H9 (cell line): Measurements from ENCODE around the gene TFDP1. TPM values are rescaled to one million over a fixed set of nuclear protein-coding genes. Genes with fewer than 3 reads are reported as not detected.

Experiments
- DNase-seq: peaks from one replicate; pipeline ENCODE4 v3.0.0-alpha.2; 2017
- H2AFZ ChIP-seq: one replicate; pipeline ENCODE4 v1.6.1; 2013; ENCODE audit warnings: mild to moderate bottlenecking, low read length, control low read depth, moderate library complexity
- H2AK5ac ChIP-seq: 2 replicates; pipeline ENCODE4 v1.6.1; 2013; ENCODE audit warnings: low read length, control low read depth, mixed read lengths; ENCODE audit not compliant: insufficient read length
- H2BK120ac ChIP-seq: one replicate; pipeline ENCODE4 v1.6.1; 2013; ENCODE audit warnings: low read depth, mild to moderate bottlenecking, low read length, control low read depth, inconsistent platforms; ENCODE audit not compliant: poor library complexity, severe bottlenecking
- H2BK12ac ChIP-seq: 2 replicates; pipeline ENCODE4 v1.6.1; 2013; ENCODE audit warnings: low read length, control low read depth, mixed read lengths, low read depth; ENCODE audit not compliant: insufficient read length
- H2BK15ac ChIP-seq: 2 replicates; pipeline ENCODE4 v1.6.1; 2013; ENCODE audit warnings: low read depth, low read length, control low read depth
- H2BK20ac ChIP-seq: one replicate; pipeline ENCODE4 v1.6.1; 2013; ENCODE audit warnings: low read depth, mild to moderate bottlenecking, low read length, control low read depth, inconsistent platforms; ENCODE audit not compliant: poor library complexity, severe bottlenecking
- H2BK5ac ChIP-seq: 2 replicates; pipeline ENCODE4 v1.6.1; 2013; ENCODE audit warnings: low read length, control low read depth, mixed read lengths; ENCODE audit not compliant: insufficient read length
- H3K14ac ChIP-seq: 2 replicates; pipeline ENCODE4 v1.6.1; 2013; ENCODE audit warnings: low read length, control low read depth; ENCODE audit not compliant: insufficient read depth
- H3K18ac ChIP-seq: 2 replicates; pipeline ENCODE4 v1.6.1; 2013; ENCODE audit warnings: low read depth, mild to moderate bottlenecking, mixed read lengths, low read length, control low read depth; ENCODE audit not compliant: insufficient read length
- H3K23ac ChIP-seq: 2 replicates; pipeline ENCODE4 v1.6.1; 2013; ENCODE audit warnings: low read length, control low read depth, mixed read lengths, low read depth; ENCODE audit not compliant: insufficient read length
- H3K23me2 ChIP-seq: 2 replicates; pipeline ENCODE4 v1.6.1; 2013; ENCODE audit warnings: low read depth, mild to moderate bottlenecking, mixed read lengths, low read length, control low read depth; ENCODE audit not compliant: insufficient read length, poor library complexity, severe bottlenecking
- H3K27ac ChIP-seq: 2 replicates; pipeline ENCODE4 v1.5.1; 2013; ENCODE audit warnings: low read length, control low read depth, mixed read lengths, low read depth; ENCODE audit not compliant: insufficient read length
- H3K27me3 ChIP-seq: 2 replicates; pipeline ENCODE4 v1.6.1; 2013; ENCODE audit warnings: low read length, control low read depth, inconsistent platforms; ENCODE audit not compliant: insufficient read depth
- H3K4ac ChIP-seq: 2 replicates; pipeline ENCODE4 v1.6.1; 2013; ENCODE audit warnings: low read depth, mild to moderate bottlenecking, control low read depth, inconsistent platforms, low read length, moderate library complexity
- H3K4me1 ChIP-seq: 2 replicates; pipeline ENCODE4 v1.6.1; 2013; ENCODE audit warnings: low read length, control low read depth, inconsistent platforms; ENCODE audit not compliant: insufficient read depth
- H3K4me2 ChIP-seq: 2 replicates; pipeline ENCODE4 v1.6.1; 2013; ENCODE audit warnings: low read length, control low read depth, mixed read lengths; ENCODE audit not compliant: insufficient read length, insufficient read depth
- H3K56ac ChIP-seq: 2 replicates; pipeline ENCODE4 v1.6.1; 2013; ENCODE audit warnings: low read depth, mild to moderate bottlenecking, mixed read lengths, low read length, control low read depth; ENCODE audit not compliant: insufficient read length
- H3K79me1 ChIP-seq: 2 replicates; pipeline ENCODE4 v1.6.1; 2013; ENCODE audit warnings: low read depth, mild to moderate bottlenecking, moderate library complexity, low read length, control low read depth, inconsistent platforms; ENCODE audit not compliant: insufficient read depth, poor library complexity, severe bottlenecking
- H3K79me2 ChIP-seq: 2 replicates; pipeline ENCODE4 v1.6.1; 2013; ENCODE audit warnings: low read length, control low read depth, inconsistent platforms; ENCODE audit not compliant: insufficient read depth
- H3K9ac ChIP-seq: 2 replicates; pipeline ENCODE4 v1.6.1; 2013; ENCODE audit warnings: low read length, control low read depth, mixed read lengths; ENCODE audit not compliant: insufficient read length; ENCODE audit errors: extremely low read depth
- H3K9me3 ChIP-seq: one replicate; pipeline ENCODE4 v1.6.1; 2013; ENCODE audit warnings: low read depth, low read length, inconsistent platforms; ENCODE audit not compliant: control insufficient read depth
- H3T11ph ChIP-seq: one replicate; pipeline ENCODE4 v1.6.1; 2013; ENCODE audit warnings: mild to moderate bottlenecking, low read length, control low read depth, inconsistent platforms
- H4K20me1 ChIP-seq: one replicate; pipeline ENCODE4 v1.6.1; 2013; ENCODE audit not compliant: control insufficient read depth, insufficient read length, insufficient read depth
- H4K5ac ChIP-seq: 2 replicates; pipeline ENCODE4 v1.6.1; 2013; ENCODE audit warnings: low read depth, mild to moderate bottlenecking, mixed read lengths, low read length, control low read depth; ENCODE audit not compliant: insufficient read length
- H4K8ac ChIP-seq: replicated peaks from 2 replicates; pipeline ENCODE4 v1.6.1; 2013; ENCODE audit warnings: low read length, control low read depth, mixed read lengths, low read depth; ENCODE audit not compliant: insufficient read length
- H4K91ac ChIP-seq: 2 replicates; pipeline ENCODE4 v1.6.1; 2013; ENCODE audit warnings: low read depth, mild to moderate bottlenecking, moderate library complexity, mixed read lengths, low read length, control low read depth; ENCODE audit not compliant: insufficient read length
- H3K27ac Mint-ChIP-seq, 3 experiments: 2 replicates in 2 of 3; 3 replicates in 1 of 3; pipeline ENCODE4 v1.8.0; 2020 to 2021; ENCODE audit warnings: mixed read lengths in 3 of 3, mild to moderate bottlenecking in 1 of 3, moderate library complexity in 1 of 3
- H3K27me3 Mint-ChIP-seq: 2 replicates; pipeline ENCODE4 v1.8.0; 2021; ENCODE audit warnings: low read depth, mild to moderate bottlenecking, moderate library complexity, mixed read lengths
- H3K36me3 Mint-ChIP-seq, 3 experiments: 2 replicates in 2 of 3; 3 replicates in 1 of 3; pipeline ENCODE4 v1.8.0; 2020 to 2021; ENCODE audit warnings: low read depth in 3 of 3, mixed read lengths in 3 of 3; ENCODE audit not compliant: insufficient read depth in 1 of 3
- H3K4me1 Mint-ChIP-seq, 2 experiments: 2 replicates each; pipeline ENCODE4 v1.8.0; 2020; ENCODE audit warnings: mixed read lengths in 2 of 2
- H3K4me3 Mint-ChIP-seq, 2 experiments: 2 replicates in 1 of 2; 3 replicates in 1 of 2; pipeline ENCODE4 v1.8.0; 2020 to 2021; ENCODE audit warnings: mild to moderate bottlenecking in 2 of 2, mixed read lengths in 2 of 2, moderate library complexity in 1 of 2
- H3K9me3 Mint-ChIP-seq, 2 experiments: 2 replicates in 1 of 2; 3 replicates in 1 of 2; pipeline ENCODE4 v1.8.0; 2020; ENCODE audit warnings: mild to moderate bottlenecking in 2 of 2, mixed read lengths in 2 of 2, moderate library complexity in 1 of 2
- CTCF ChIP-seq: fragments of 200-600 bp; sonication (generic); conservative IDR thresholded peaks from 3 replicates; pipeline ENCODE4 v1.8.0; 2021; ENCODE audit warnings: antibody characterized with exemption, mild to moderate bottlenecking
- WGBS: extraction: QIAGEN DNeasy Blood & Tissue Kit; methylation state at CpG from one replicate; pipeline ENCODE4 v1.1.7; 2013; ENCODE audit warnings: missing lambda C conversion rate, low lambda C conversion rate, mixed read lengths; ENCODE audit not compliant: insufficient read length; ENCODE audit errors: extremely low coverage; 5-methylcytosine and 5-hydroxymethylcytosine counted together
- total RNA-seq: library from RNA; stranded (reverse); gene quantifications from 2 replicates; pipeline ENCODE4 v1.2.1, GENCODE V29; 2021

TFDP1 gene
- total RNA-seq, 1 experiment from 2014 or later, result 111 TPM

GRCh38 chr13:113607056-113607888, 22.7 kb downstream of the TFDP1 start:
- Histone ChIP-seq H3T11ph (no peak overlapping the region), H4K20me1 (no peaks in the 10 kb centered on the region), H2BK12ac (no peak overlapping the region), H2BK15ac (no peak overlapping the region), H3K4me1 (no peaks in the 10 kb centered on the region), H3K27me3 (no peaks in the 10 kb centered on the region), H3K23ac (no peak overlapping the region), H3K79me1 (no peaks in the 10 kb centered on the region), H3K14ac (no peak overlapping the region), H2BK5ac (no peak overlapping the region), H2BK20ac (no peak overlapping the region), H3K79me2 (peaks cover 15% of the 10 kb centered on the region; the same call in 1 of the 2 replicates), H4K8ac (no peak overlapping the region), H3K4ac (no peak overlapping the region), H2AK5ac (no peak overlapping the region), H3K9ac (no peak overlapping the region), H3K27ac (no peak overlapping the region), H2BK120ac (no peak overlapping the region), H4K91ac (no peak overlapping the region), H4K5ac (no peak overlapping the region), H3K4me2 (no peak overlapping the region), H3K23me2 (no peaks in the 10 kb centered on the region), H3K56ac (no peak overlapping the region), H3K9me3 (no peaks in the 10 kb centered on the region), H3K18ac (no peak overlapping the region), H2AFZ (no peak overlapping the region)
- peak overlapping the region; percentile 14 to 81 (median 60); a peak in 5 of 7 replicates for H3K27ac Mint-ChIP-seq
- H3K4me1 Mint-ChIP-seq, result peaks cover 8 to 12% of the 10 kb centered on the region in 2 experiments
- peaks cover 30 to 49% (median 49%) of the 10 kb centered on the region in 3 experiments for H3K36me3 Mint-ChIP-seq
- no CpG with 5 or more reads among the region's 28 CpGs for WGBS
- no peak for TF ChIP-seq CTCF
- no peaks in the 10 kb centered on the region; a peak in 1 of 5 replicates for H3K9me3 Mint-ChIP-seq
- no peak for DNase-seq
- H3K4me3 Mint-ChIP-seq, result no peak overlapping the region
- H3K27me3 Mint-ChIP-seq, result peaks cover 1% of the 10 kb centered on the region; the same call in 1 of the 2 replicates
